Kidney (tissue), 14 donors: ENCODE data around the gene YBX2. TPM values are rescaled to one million over a fixed set of nuclear protein-coding genes. Genes with fewer than 3 reads are reported as not detected.
A peak's percentile ranks its signal among the peaks of the same experiment; 100 is the strongest.

Experiments
- DNase-seq, 5 donors: peaks; one replicate each; pipeline ENCODE4 v3.0.0-alpha.2; 2013 to 2020
- FAIRE-seq: peaks from 2 replicates; lab custom pipeline; 2012; peaks lifted over from hg19 to GRCh38; lab: Jason Lieb, UNC
- H3K27ac ChIP-seq, 2 donors: one replicate each; pipeline ENCODE4 v1.7.0; 2013; ENCODE audit warnings: low read depth in 2 of 2, low read length in 2 of 2, inconsistent platforms in 1 of 2
- H3K27me3 ChIP-seq: one replicate; pipeline ENCODE4 v1.7.1; 2013; ENCODE audit warnings: low read length, inconsistent platforms; ENCODE audit not compliant: control insufficient read depth, insufficient read depth
- H3K36me3 ChIP-seq, 3 donors: one replicate each; pipeline versions ENCODE4 v1.7.0 to v1.7.1; 2013; ENCODE audit warnings: low read length in 3 of 3, control low read depth in 1 of 3, inconsistent platforms in 1 of 3; ENCODE audit not compliant: insufficient read depth in 3 of 3, control insufficient read depth in 2 of 3
- H3K4me1 ChIP-seq, 3 donors: one replicate each; pipeline versions ENCODE4 v1.7.0 to v1.7.1; 2013; ENCODE audit warnings: low read length in 3 of 3, inconsistent platforms in 1 of 3, low read depth in 1 of 3; ENCODE audit not compliant: control insufficient read depth in 2 of 3, insufficient read depth in 2 of 3
- H3K4me3 ChIP-seq, 3 donors: one replicate each; pipeline versions ENCODE4 v1.7.0 to v1.8.1; 2013; ENCODE audit warnings: low read length in 3 of 3, control low read depth in 1 of 3, inconsistent platforms in 1 of 3
- H3K9ac ChIP-seq, 3 donors: one replicate each; pipeline versions ENCODE4 v1.7.0 to v1.7.1; 2013; ENCODE audit warnings: low read length in 3 of 3, control low read depth in 1 of 3, inconsistent platforms in 1 of 3
- H3K9me3 ChIP-seq, 3 donors: one replicate each; pipeline versions ENCODE4 v1.7.0 to v1.7.1; 2013; ENCODE audit warnings: low read length in 3 of 3, control low read depth in 1 of 3, inconsistent platforms in 1 of 3; ENCODE audit not compliant: control insufficient read depth in 2 of 3, insufficient read depth in 1 of 3
- intact Hi-C: fragments of 100-400 bp; cut with DNase I; formaldehyde crosslinking; loops from one replicate; pipeline ENCODE4 v1.11.1; 2022
- polyA plus RNA-seq: library from polyadenylated mRNA; stranded (reverse); fragments of 350-450 nt; fragmentation: Illumina TruSeq; extraction: RNeasy Lipid Tissue Mini Kit (QIAGEN cat#74804); gene quantifications from one replicate; pipeline ENCODE4 v1.2.3, GENCODE V29; 2014; ENCODE audit warnings: low read depth, low replicate concordance; ENCODE audit not compliant: insufficient read depth
- total RNA-seq: library from RNA; stranded (reverse); fragmentation: NEBNext Ultra II Directional; extraction: Animal tissue kit (Norgen Biotek cat#: 25700); gene quantifications from one replicate; pipeline ENCODE4 v1.2.1, GENCODE V29; 2021
- TF ChIP-seq, protein P1 (sequence below): IDR thresholded peaks from 3 replicates; pipeline ENCODE4 v1.5.1; 2012; ENCODE audit warnings: mild to moderate bottlenecking, moderate library complexity, borderline replicate concordance; ENCODE audit not compliant: insufficient read depth; ENCODE audit errors: extremely low read depth
- donor health status: control.
- donor health status: control.
- donor health status: control.
- donor health status: control.
- donor health status: control.
- donor health status: DM: yes; HTN: yes; CAD: no.
- donor health status: Normal renal cell carcinoma (clear cell type).

The YBX2 gene
- total and polyA plus RNA-seq, 2 donors from 2014 or later = 1.3 to 3.3 TPM

DNA sequence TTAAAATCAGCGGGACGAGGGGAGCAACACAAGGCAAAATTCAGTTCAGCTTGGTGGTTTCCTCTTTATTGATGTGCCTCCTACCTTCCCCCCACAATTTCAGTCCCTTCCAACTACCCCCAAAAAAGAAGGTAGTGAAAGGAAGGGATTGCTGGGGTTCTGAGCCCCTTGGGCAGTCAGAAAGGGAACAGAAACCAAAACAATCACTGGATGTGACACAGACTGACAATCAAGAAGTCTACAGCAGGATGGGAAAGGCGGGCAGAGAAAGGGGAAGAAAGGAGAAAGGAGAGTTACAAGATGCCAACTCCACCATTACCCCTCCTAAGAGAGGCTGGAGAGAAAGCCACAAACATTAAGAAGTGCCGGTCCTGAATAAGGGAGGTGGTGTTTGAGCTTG, 54.1 kb downstream of the YBX2 start:
- H3K9me3 ChIP-seq = no peaks in the 10 kb centered on the region
- intact Hi-C loops = no loop called here
- H3K4me1 ChIP-seq = peaks cover 10 to 31% (median 20%) of the 10 kb centered on the region in 3 donors
- FAIRE-seq = no peak
- H3K9ac ChIP-seq = peak overlapping the region in 1 of 3 donors; percentile 89
- TF ChIP-seq, protein P1, sequence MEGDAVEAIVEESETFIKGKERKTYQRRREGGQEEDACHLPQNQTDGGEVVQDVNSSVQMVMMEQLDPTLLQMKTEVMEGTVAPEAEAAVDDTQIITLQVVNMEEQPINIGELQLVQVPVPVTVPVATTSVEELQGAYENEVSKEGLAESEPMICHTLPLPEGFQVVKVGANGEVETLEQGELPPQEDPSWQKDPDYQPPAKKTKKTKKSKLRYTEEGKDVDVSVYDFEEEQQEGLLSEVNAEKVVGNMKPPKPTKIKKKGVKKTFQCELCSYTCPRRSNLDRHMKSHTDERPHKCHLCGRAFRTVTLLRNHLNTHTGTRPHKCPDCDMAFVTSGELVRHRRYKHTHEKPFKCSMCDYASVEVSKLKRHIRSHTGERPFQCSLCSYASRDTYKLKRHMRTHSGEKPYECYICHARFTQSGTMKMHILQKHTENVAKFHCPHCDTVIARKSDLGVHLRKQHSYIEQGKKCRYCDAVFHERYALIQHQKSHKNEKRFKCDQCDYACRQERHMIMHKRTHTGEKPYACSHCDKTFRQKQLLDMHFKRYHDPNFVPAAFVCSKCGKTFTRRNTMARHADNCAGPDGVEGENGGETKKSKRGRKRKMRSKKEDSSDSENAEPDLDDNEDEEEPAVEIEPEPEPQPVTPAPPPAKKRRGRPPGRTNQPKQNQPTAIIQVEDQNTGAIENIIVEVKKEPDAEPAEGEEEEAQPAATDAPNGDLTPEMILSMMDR = no peak
- H3K27ac ChIP-seq = peak overlapping the region in 1 of 2 donors; percentile 97
- peak overlapping the region; percentile 35 to 99 (median 86) for H3K4me3 ChIP-seq
- no peak for DNase-seq
- no peaks in the 10 kb centered on the region for H3K27me3 ChIP-seq
- peaks cover 7 to 24% (median 14%) of the 10 kb centered on the region in 3 donors for H3K36me3 ChIP-seq

- TF ChIP-seq, protein P1 = no peak
- peak; percentile 100 for DNase-seq
- H3K27ac ChIP-seq = peak within 1 kb of the TSS; percentile 93 to 95
- peak; percentile 84 for FAIRE-seq
- H3K27me3 ChIP-seq = no peaks in the 10 kb centered on the region
- H3K36me3 ChIP-seq = peaks cover 7 to 26% (median 13%) of the 10 kb centered on the region in 3 donors
- H3K9me3 ChIP-seq = no peaks in the 10 kb centered on the region
- intact Hi-C loops = no loop called here
- peaks cover 10 to 39% (median 20%) of the 10 kb centered on the region in 3 donors for H3K4me1 ChIP-seq
- H3K4me3 ChIP-seq = peak within 1 kb of the TSS; percentile 80 to 89 (median 88)
- H3K9ac ChIP-seq = peak within 1 kb of the TSS; percentile 42 to 97 (median 96)
Observed at GRCh38 chr17:7239091-7240027, 55.1 kb downstream of the YBX2 start, which contains the start of gene PHF23. TSS of gene PHF23 (minus strand) at chr17:7239457. CDS start at chr17:7239279, 178 bp downstream.

- Histone ChIP-seq H3K9ac (peak overlapping the region; percentile 42 to 97 (median 96)), H3K9me3 (no peaks in the 10 kb centered on the region), H3K36me3 (peaks cover 7 to 26% (median 13%) of the 10 kb centered on the region in 3 donors), H3K27me3 (no peaks in the 10 kb centered on the region), H3K4me3 (peak overlapping the region; percentile 80 to 89 (median 88)), H3K27ac (peak overlapping the region; percentile 93 to 95), H3K4me1 (peaks cover 10 to 39% (median 20%) of the 10 kb centered on the region in 3 donors)
- peak in 4 of 5 donors; percentile 41 to 85 (median 72) for DNase-seq
- intact Hi-C loops = no loop called here
- TF ChIP-seq, protein P1 = no peak
- FAIRE-seq = no peak
Observed at GRCh38 chr17:7238420-7239090, 55.9 kb downstream of the YBX2 start.

Other genes with a start within 250 kb of the YBX2 start
Only the 30 nearest of the 31 such genes appear.
- 1.2 TPM for gene ASGR2, start 179.8 kb downstream of the YBX2 start, total RNA-seq
- gene ASGR2, start 179.8 kb downstream of the YBX2 start, polyA plus RNA-seq = 1.4 TPM
- 2.1 TPM for gene ASGR1, start 115.3 kb downstream of the YBX2 start, total RNA-seq
- 1.4 TPM for gene ASGR1, start 115.3 kb downstream of the YBX2 start, polyA plus RNA-seq
- 18.9 TPM for gene DLG4, start 74.8 kb downstream of the YBX2 start, total RNA-seq
- 6.6 TPM for gene DLG4, start 74.8 kb downstream of the YBX2 start, polyA plus RNA-seq
- gene ACADVL, start 74.7 kb downstream of the YBX2 start, total RNA-seq = 689 TPM
- gene ACADVL, start 74.7 kb downstream of the YBX2 start, polyA plus RNA-seq = 1,202 TPM
- gene DVL2, start 60.1 kb downstream of the YBX2 start, total RNA-seq = 35.8 TPM
- gene DVL2, start 60.1 kb downstream of the YBX2 start, polyA plus RNA-seq = 18.0 TPM
- gene PHF23, start 55.2 kb downstream of the YBX2 start, total RNA-seq = 28.1 TPM
- gene PHF23, start 55.2 kb downstream of the YBX2 start, polyA plus RNA-seq = 48.5 TPM
- gene GABARAP, start 52.2 kb downstream of the YBX2 start, total RNA-seq = 477 TPM
- 1,483 TPM for gene GABARAP, start 52.2 kb downstream of the YBX2 start, polyA plus RNA-seq
- 113 TPM for gene CTDNEP1, start 42.9 kb downstream of the YBX2 start, total RNA-seq
- gene CTDNEP1, start 42.9 kb downstream of the YBX2 start, polyA plus RNA-seq = 124 TPM
- gene ELP5, start 42.4 kb downstream of the YBX2 start, total RNA-seq = 41.9 TPM
- gene ELP5, start 42.4 kb downstream of the YBX2 start, polyA plus RNA-seq = 110 TPM
- gene CLDN7, start 32.2 kb downstream of the YBX2 start, total RNA-seq = 233 TPM
- 119 TPM for gene CLDN7, start 32.2 kb downstream of the YBX2 start, polyA plus RNA-seq
- 4.2 TPM for gene SLC2A4, start 12.9 kb downstream of the YBX2 start, total RNA-seq
- 2.8 TPM for gene SLC2A4, start 12.9 kb downstream of the YBX2 start, polyA plus RNA-seq
- 306 TPM for gene EIF5A, start 13.0 kb upstream of the YBX2 start, total RNA-seq
- 434 TPM for gene EIF5A, start 13.0 kb upstream of the YBX2 start, polyA plus RNA-seq
- 67.0 TPM for gene GPS2, start 20.7 kb upstream of the YBX2 start, total RNA-seq
- 101 TPM for gene GPS2, start 20.7 kb upstream of the YBX2 start, polyA plus RNA-seq
- 44.7 TPM for gene NEURL4, start 34.7 kb upstream of the YBX2 start, total RNA-seq
- 21.2 TPM for gene NEURL4, start 34.7 kb upstream of the YBX2 start, polyA plus RNA-seq
- 26.0 TPM for gene ACAP1, start 41.9 kb upstream of the YBX2 start, total RNA-seq
- 9.9 TPM for gene ACAP1, start 41.9 kb upstream of the YBX2 start, polyA plus RNA-seq
- gene KCTD11, start 57.5 kb upstream of the YBX2 start, total RNA-seq = 14.4 TPM
- gene KCTD11, start 57.5 kb upstream of the YBX2 start, polyA plus RNA-seq = 7.2 TPM
- gene TMEM95, start 60.5 kb upstream of the YBX2 start, total RNA-seq = not detected
- not detected for gene TMEM95, start 60.5 kb upstream of the YBX2 start, polyA plus RNA-seq
- gene TNK1, start 86.5 kb upstream of the YBX2 start, total RNA-seq = 9.3 TPM
- 7.6 TPM for gene TNK1, start 86.5 kb upstream of the YBX2 start, polyA plus RNA-seq
- 35.0 TPM for gene PLSCR3, start 99.9 kb upstream of the YBX2 start, total RNA-seq
- gene PLSCR3, start 99.9 kb upstream of the YBX2 start, polyA plus RNA-seq = 26.4 TPM
- gene TMEM256, start 109.5 kb upstream of the YBX2 start, total RNA-seq = 55.8 TPM
- 389 TPM for gene TMEM256, start 109.5 kb upstream of the YBX2 start, polyA plus RNA-seq
- 23.4 TPM for gene NLGN2, start 113.2 kb upstream of the YBX2 start, total RNA-seq
- 7.3 TPM for gene NLGN2, start 113.2 kb upstream of the YBX2 start, polyA plus RNA-seq
- not detected for gene SPEM1, start 125.7 kb upstream of the YBX2 start, total RNA-seq
- not detected for gene SPEM1, start 125.7 kb upstream of the YBX2 start, polyA plus RNA-seq
- not detected for gene SPEM2, start 131.0 kb upstream of the YBX2 start, total RNA-seq
- not detected for gene SPEM2, start 131.0 kb upstream of the YBX2 start, polyA plus RNA-seq
- not detected for gene SPEM3, start 134.2 kb upstream of the YBX2 start, total RNA-seq
- gene SPEM3, start 134.2 kb upstream of the YBX2 start, polyA plus RNA-seq = not detected
- 10.0 TPM for gene TMEM102, start 140.8 kb upstream of the YBX2 start, total RNA-seq
- gene TMEM102, start 140.8 kb upstream of the YBX2 start, polyA plus RNA-seq = 10.0 TPM
- gene FGF11, start 144.9 kb upstream of the YBX2 start, total RNA-seq = 1.4 TPM
- gene FGF11, start 144.9 kb upstream of the YBX2 start, polyA plus RNA-seq = 7.7 TPM
- gene CHRNB1, start 150.4 kb upstream of the YBX2 start, total RNA-seq = 11.9 TPM
- 19.3 TPM for gene CHRNB1, start 150.4 kb upstream of the YBX2 start, polyA plus RNA-seq
- gene ZBTB4, start 185.0 kb upstream of the YBX2 start, total RNA-seq = 64.8 TPM
- 23.2 TPM for gene ZBTB4, start 185.0 kb upstream of the YBX2 start, polyA plus RNA-seq
- not detected for gene SLC35G6, start 186.8 kb upstream of the YBX2 start, total RNA-seq
- gene SLC35G6, start 186.8 kb upstream of the YBX2 start, polyA plus RNA-seq = not detected
- 133 TPM for gene POLR2A, start 189.7 kb upstream of the YBX2 start, total RNA-seq
- 18.6 TPM for gene POLR2A, start 189.7 kb upstream of the YBX2 start, polyA plus RNA-seq